Glutamatergic neuron (in vitro differentiated cells): ENCODE results near the gene SGCG. TPM values are rescaled to one million over a fixed set of nuclear protein-coding genes. Genes with fewer than 3 reads are reported as not detected.

Experiments used
- DNase-seq: peaks from one replicate; pipeline ENCODE4 v3.0.0; 2022
- H3K27ac Mint-ChIP-seq: one replicate; pipeline ENCODE4 v1.8.0; 2020; ENCODE audit warnings: mild to moderate bottlenecking, mixed read lengths, inconsistent platforms; ENCODE audit not compliant: unreplicated experiment
- H3K27me3 Mint-ChIP-seq: one replicate; pipeline ENCODE4 v1.8.0; 2020; ENCODE audit warnings: mild to moderate bottlenecking, moderate library complexity, mixed read lengths, inconsistent platforms; ENCODE audit not compliant: unreplicated experiment
- H3K36me3 Mint-ChIP-seq: one replicate; pipeline ENCODE4 v1.8.0; 2020; ENCODE audit warnings: mild to moderate bottlenecking, mixed read lengths, inconsistent platforms; ENCODE audit not compliant: unreplicated experiment
- H3K4me1 Mint-ChIP-seq: one replicate; pipeline ENCODE4 v1.8.0; 2020; ENCODE audit warnings: mild to moderate bottlenecking, low read depth, mixed read lengths, inconsistent platforms; ENCODE audit not compliant: unreplicated experiment
- H3K4me3 Mint-ChIP-seq: one replicate; pipeline ENCODE4 v1.8.0; 2020; ENCODE audit warnings: mild to moderate bottlenecking, mixed read lengths, inconsistent platforms; ENCODE audit not compliant: unreplicated experiment
- H3K9me3 Mint-ChIP-seq: one replicate; pipeline ENCODE4 v1.8.0; 2020; ENCODE audit warnings: mild to moderate bottlenecking, moderate library complexity, mixed read lengths, inconsistent platforms; ENCODE audit not compliant: unreplicated experiment
- total RNA-seq: library from RNA; stranded (reverse); fragmentation: NEBNext Ultra II Directional; extraction: Animal tissue kit (Norgen Biotek cat#: 25700); gene quantifications from one replicate; pipeline ENCODE4 v1.2.1, GENCODE V29; 2021; ENCODE audit not compliant: unreplicated experiment
- TF ChIP-seq, protein P1 (sequence below): fragments of 200-600 bp; sonication (generic); IDR thresholded peaks from one replicate; pipeline ENCODE4 v1.5.0; 2021; ENCODE audit not compliant: partially characterized antibody, unreplicated experiment

SGCG gene
- total RNA-seq, 1 donor from 2014 or later, result 2.6 TPM

- H3K36me3 Mint-ChIP-seq, result no peaks in the 10 kb centered on the region
- TF ChIP-seq, protein P1, sequence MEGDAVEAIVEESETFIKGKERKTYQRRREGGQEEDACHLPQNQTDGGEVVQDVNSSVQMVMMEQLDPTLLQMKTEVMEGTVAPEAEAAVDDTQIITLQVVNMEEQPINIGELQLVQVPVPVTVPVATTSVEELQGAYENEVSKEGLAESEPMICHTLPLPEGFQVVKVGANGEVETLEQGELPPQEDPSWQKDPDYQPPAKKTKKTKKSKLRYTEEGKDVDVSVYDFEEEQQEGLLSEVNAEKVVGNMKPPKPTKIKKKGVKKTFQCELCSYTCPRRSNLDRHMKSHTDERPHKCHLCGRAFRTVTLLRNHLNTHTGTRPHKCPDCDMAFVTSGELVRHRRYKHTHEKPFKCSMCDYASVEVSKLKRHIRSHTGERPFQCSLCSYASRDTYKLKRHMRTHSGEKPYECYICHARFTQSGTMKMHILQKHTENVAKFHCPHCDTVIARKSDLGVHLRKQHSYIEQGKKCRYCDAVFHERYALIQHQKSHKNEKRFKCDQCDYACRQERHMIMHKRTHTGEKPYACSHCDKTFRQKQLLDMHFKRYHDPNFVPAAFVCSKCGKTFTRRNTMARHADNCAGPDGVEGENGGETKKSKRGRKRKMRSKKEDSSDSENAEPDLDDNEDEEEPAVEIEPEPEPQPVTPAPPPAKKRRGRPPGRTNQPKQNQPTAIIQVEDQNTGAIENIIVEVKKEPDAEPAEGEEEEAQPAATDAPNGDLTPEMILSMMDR, result no peak
- no peak for DNase-seq
- H3K27me3 Mint-ChIP-seq, result no peaks in the 10 kb centered on the region
- peaks cover 3% of the 10 kb centered on the region for H3K9me3 Mint-ChIP-seq
- peaks cover 8% of the 10 kb centered on the region for H3K4me1 Mint-ChIP-seq
- H3K4me3 Mint-ChIP-seq, result no peak overlapping the region
- no peak overlapping the region for H3K27ac Mint-ChIP-seq
Measured at GRCh38 chr13:23349161-23349897, 168.6 kb downstream of the SGCG start.

DNA sequence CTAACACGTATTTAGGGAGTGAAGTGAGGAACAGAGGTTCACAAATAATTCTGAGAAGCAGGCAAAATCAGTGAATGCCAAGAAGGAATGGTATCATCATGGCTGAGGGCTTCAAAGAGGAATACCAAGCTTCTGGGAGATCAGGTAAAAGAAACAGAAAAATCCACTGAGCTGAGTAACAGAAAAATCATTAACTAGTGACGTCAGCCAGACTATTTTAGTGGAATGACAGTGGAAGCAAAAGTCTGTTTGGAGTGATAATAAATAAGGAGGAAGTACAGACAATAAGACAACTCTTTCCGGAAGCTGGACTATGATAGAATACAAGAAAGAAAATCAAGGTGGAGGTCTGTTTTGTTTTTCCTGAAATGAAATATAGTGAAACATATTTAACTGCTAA is 169.2 kb downstream of the SGCG start:
- TF ChIP-seq, protein P1, result no peak
- H3K27ac Mint-ChIP-seq, result no peak overlapping the region
- peaks cover 6% of the 10 kb centered on the region for H3K4me1 Mint-ChIP-seq
- no peaks in the 10 kb centered on the region for H3K27me3 Mint-ChIP-seq
- H3K36me3 Mint-ChIP-seq, result peaks cover 3% of the 10 kb centered on the region
- DNase-seq, result no peak
- H3K9me3 Mint-ChIP-seq, result peaks cover 5% of the 10 kb centered on the region
- H3K4me3 Mint-ChIP-seq, result no peak overlapping the region

- peaks cover 5% of the 10 kb centered on the region for H3K9me3 Mint-ChIP-seq
- no peaks in the 10 kb centered on the region for H3K27me3 Mint-ChIP-seq
- no peak overlapping the region for H3K27ac Mint-ChIP-seq
- peaks cover 4% of the 10 kb centered on the region for H3K4me1 Mint-ChIP-seq
- DNase-seq, result no peak
- TF ChIP-seq, protein P1, result no peak
- peaks cover 3% of the 10 kb centered on the region for H3K36me3 Mint-ChIP-seq
- H3K4me3 Mint-ChIP-seq, result no peak overlapping the region
Measured at GRCh38 chr13:23352161-23352560, 171.4 kb downstream of the SGCG start.

DNA sequence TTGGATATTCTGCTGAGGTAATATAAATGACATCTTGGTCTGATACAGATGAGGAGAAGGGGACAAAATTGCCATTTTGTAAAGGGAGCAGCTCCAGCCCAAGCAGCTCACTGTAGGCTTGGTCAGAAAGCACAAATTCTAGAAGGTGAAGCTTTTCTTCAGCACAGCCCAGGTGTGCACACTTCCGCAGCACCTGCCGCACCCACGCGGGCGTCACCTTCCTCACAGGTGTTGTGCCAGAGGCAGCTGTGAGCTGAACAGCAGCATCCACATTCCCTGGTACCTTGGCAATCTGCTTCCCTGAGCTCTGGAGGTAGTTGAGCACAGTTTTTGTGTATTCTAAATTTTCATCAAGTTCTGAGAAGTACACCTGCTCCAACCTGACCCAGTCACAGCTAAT is 173.7 kb downstream of the SGCG start:
- Mint-ChIP-seq H3K36me3 (peaks cover 3% of the 10 kb centered on the region), H3K4me3 (no peak overlapping the region), H3K9me3 (peaks cover 5% of the 10 kb centered on the region), H3K27ac (no peak overlapping the region), H3K27me3 (no peaks in the 10 kb centered on the region), H3K4me1 (no peaks in the 10 kb centered on the region)
- DNase-seq, result no peak
- TF ChIP-seq, protein P1, result no peak

- H3K4me1 Mint-ChIP-seq, result peaks cover 3% of the 10 kb centered on the region
- DNase-seq, result no peak
- no peak overlapping the region for H3K27ac Mint-ChIP-seq
- no peak overlapping the region for H3K4me3 Mint-ChIP-seq
- H3K36me3 Mint-ChIP-seq, result peaks cover 3% of the 10 kb centered on the region
- peaks cover 5% of the 10 kb centered on the region for H3K27me3 Mint-ChIP-seq
- peaks cover 2% of the 10 kb centered on the region for H3K9me3 Mint-ChIP-seq
- TF ChIP-seq, protein P1, result no peak
Measured at GRCh38 chr13:23356368-23356767, 175.6 kb downstream of the SGCG start.
